ENCODE data around the gene BLOC1S5.

GRCh38 chr6:8108759-8109539, 44.8 kb upstream of the BLOC1S5 start:
- TF ChIP-seq CTCF (conservative IDR thresholded peaks at IDR 0.05; ENCODE audit: low read length) (no peak), EZH2phosphoT487 (IDR thresholded peaks at IDR 0.05; ENCODE audit: borderline replicate concordance) (no peak)
